Measurements from ENCODE around the gene JUND.

DNA sequence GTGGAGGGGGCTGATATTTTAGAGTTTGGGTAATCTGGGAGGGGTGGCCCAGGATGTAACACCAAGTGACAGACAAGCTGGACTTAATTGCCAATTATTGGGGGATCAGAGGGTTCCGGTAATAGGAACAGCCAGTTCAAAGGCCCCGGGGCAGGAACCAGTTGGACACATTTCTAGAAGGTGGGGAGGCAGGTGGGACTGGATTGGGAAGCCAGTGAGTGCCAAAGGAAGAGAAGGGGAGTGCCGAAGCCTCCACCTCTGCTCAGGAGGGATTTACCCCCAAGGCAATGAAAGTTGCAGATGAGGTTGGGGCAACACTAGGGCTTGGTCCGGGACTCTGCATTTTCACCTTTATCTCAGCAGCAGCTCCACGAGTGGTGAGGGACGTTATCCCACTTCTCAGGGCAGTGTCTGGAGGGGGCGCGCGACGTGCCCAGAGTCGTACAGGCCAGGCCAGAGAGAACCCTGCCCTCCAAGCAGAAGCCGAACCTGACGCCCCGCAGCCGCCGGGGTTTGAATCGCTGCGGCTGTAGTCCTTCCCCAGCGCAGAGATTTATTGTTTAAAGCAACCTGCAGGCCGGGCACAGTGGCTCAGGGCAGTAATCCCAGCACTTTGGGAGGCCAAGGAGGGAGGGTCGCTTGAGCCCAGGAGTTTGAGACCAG lies 5.7 kb upstream of the JUND start:
- no peak for TF ChIP-seq POLR2A (IDR thresholded peaks at IDR 0.05; ENCODE audit: control extremely low read depth in 1 of 2, low read depth in 2 of 2, low read length in 2 of 2)
- TF ChIP-seq, protein P1, sequence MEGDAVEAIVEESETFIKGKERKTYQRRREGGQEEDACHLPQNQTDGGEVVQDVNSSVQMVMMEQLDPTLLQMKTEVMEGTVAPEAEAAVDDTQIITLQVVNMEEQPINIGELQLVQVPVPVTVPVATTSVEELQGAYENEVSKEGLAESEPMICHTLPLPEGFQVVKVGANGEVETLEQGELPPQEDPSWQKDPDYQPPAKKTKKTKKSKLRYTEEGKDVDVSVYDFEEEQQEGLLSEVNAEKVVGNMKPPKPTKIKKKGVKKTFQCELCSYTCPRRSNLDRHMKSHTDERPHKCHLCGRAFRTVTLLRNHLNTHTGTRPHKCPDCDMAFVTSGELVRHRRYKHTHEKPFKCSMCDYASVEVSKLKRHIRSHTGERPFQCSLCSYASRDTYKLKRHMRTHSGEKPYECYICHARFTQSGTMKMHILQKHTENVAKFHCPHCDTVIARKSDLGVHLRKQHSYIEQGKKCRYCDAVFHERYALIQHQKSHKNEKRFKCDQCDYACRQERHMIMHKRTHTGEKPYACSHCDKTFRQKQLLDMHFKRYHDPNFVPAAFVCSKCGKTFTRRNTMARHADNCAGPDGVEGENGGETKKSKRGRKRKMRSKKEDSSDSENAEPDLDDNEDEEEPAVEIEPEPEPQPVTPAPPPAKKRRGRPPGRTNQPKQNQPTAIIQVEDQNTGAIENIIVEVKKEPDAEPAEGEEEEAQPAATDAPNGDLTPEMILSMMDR (IDR thresholded peaks at IDR 0.05; ENCODE audit: control extremely low read depth in 1 of 3, insufficient read depth in 1 of 3, low read depth in 1 of 3, low read length in 3 of 3), result no peak
- TF ChIP-seq POU5F1 (IDR thresholded peaks at IDR 0.05; ENCODE audit: low read depth, low read length), result no peak
- TF ChIP-seq CEBPB (IDR thresholded peaks at IDR 0.05; ENCODE audit: low read depth, low read length), result no peak
- no peak for TF ChIP-seq RBBP5 (IDR thresholded peaks at IDR 0.05; ENCODE audit: borderline replicate concordance, low read depth, low read length)
- no peak for TF ChIP-seq BCL11A (IDR thresholded peaks at IDR 0.05; ENCODE audit: low read depth in 2 of 2, low read length in 2 of 2)
- no peak for TF ChIP-seq POLR2AphosphoS5 (IDR thresholded peaks at IDR 0.05; ENCODE audit: low read depth, low read length)
- TF ChIP-seq GTF2F1 (IDR thresholded peaks at IDR 0.05; ENCODE audit: borderline replicate concordance, low read depth, low read length), result no peak

Data from H1 (cell line).